NCI-H1417 treated with DMSO at 0.1 percent for 48 hours (cell line): Measurements from ENCODE around the gene FIP1L1.
"Not testable (repeated sequence)": the region's sequence is repeated elsewhere in the genome, so short reads cannot be mapped to it uniquely, and the experiment has no call there.

Experiments
- DNase-seq: peaks from one replicate; lab custom pipeline; 2025; lab: John Stamatoyannopoulos, UW

Gene FIP1L1

DNA sequence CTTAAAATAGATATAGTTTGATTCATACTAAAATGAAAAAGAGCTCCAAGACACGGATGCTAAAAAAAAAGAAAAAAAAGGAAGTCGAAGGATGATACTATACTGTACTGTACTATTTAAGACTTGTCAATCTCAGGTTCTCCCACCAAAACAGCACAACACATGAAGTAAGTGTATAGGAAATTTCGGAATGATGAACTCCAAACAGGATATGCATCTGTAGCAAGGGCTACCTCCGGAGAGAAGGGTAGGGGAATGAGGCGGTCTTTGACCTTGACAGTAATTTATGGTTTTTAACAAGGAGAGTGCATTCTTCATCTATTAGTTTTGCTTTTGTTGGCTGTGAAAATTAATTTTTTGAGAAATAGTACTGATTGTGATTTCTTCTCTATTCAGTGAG, 541 bp upstream of the FIP1L1 start:
- no peak for DNase-seq

- DNase-seq = no peak
Measured at GRCh38 chr4:53378171-53378482, 686 bp downstream of the FIP1L1 start.

GRCh38 chr4:53380221-53380620, 2.8 kb downstream of the FIP1L1 start:
- DNase-seq = no peak

GRCh38 chr4:53409479-53409878, 32.0 kb downstream of the FIP1L1 start:
- not testable (repeated sequence) for DNase-seq

DNA sequence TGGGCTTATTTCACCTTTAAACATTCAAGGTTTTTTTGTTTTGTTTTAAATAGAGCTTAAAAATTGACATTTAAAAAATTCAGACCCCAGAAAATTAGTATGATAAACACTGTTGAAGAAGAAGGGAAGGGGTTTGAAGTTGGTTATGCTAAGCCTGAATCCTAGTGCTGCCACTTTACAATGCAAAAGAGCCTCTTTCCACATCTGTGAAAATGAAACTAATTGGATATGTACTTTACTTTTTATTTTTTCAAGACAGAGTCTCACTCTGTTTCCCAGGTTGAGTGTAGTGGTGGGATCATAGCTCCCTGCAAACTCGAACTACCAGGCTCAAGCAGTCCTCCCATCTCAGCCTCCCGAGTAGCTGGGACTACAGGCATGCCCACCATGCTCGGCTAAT, 41.8 kb downstream of the FIP1L1 start:
- no peak for DNase-seq

DNA sequence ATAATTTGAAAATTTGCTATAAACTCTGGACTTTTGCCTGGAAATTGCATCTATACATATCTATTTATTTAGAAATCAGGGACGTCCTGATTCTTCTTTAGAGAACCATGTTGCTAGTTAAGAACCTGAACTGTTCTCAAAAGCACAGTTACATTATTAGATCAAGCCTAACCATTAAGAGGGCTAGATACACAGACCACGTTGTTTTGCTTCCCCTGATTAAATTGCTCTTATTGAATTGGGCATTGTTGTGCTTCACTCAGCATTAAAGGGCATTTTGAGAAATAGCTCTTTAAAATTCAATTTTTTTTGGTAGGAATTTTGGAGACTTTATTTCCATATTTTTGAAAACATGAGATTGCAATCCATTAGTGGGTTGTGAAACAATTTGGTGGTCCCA, 44.4 kb downstream of the FIP1L1 start:
- no peak for DNase-seq

DNA sequence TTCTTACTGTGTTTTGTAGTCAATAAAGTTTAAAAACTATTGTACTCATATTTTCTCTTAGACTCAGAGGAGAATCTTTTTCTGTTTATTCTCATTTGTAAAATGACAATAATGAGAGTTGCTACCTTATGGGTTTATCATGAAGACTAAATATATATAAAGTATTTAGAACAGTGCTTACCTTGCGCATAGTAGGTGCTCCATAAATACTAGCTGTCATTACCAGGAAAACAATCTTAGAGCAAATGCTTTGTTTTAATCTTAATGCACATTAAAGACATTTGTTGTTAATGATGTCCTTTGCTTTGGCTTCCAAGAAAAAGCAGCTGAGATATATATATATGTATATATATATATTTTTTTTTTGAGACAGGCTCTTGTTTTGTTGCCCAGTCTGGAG, 44.9 kb downstream of the FIP1L1 start:
- DNase-seq = no peak

DNA sequence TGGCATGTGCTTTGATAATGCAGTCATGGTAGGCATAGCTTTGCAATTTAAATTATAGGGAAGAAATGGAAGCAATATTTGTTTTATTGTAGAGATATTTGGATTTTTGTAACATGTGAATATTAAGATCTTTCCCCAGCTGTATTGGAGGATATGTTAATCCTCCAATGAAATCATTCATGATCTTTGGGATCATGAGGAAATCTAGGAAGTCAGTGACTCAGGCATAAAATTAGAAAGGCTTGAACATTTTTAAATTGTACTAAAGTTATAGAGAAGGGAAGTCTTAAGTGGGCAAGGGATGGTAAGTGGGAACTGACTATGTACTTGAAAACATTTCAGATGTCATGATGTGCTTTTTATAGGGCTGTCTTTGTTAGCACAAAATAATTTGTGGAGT, 46.8 kb downstream of the FIP1L1 start:
- no peak for DNase-seq

GRCh38 chr4:53427366-53427765, 49.9 kb downstream of the FIP1L1 start:
- DNase-seq = no peak

DNA sequence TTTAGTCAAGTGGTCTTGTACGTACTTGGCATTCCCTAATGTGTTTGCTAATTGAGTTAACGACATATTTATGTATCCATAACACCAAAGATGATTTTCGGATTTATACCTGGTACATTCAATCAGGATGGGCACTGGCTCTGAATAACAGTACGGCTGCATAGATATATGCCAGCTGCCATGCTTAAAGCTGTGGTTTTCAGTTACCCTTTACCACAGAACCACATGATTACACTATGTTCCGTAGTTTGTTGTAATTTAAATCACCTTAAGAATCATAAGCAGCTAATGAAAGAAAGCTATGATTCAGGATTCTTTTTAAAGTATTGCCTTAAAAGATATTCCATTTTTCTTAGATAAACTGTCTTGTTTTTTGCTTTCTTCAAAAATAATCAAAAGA, 53.6 kb downstream of the FIP1L1 start:
- no peak for DNase-seq

GRCh38 chr4:53432528-53433424, 55.3 kb downstream of the FIP1L1 start:
- no peak for DNase-seq

GRCh38 chr4:53436251-53436650, 58.8 kb downstream of the FIP1L1 start:
- DNase-seq = no peak

- DNase-seq = no peak
Measured at GRCh38 chr4:53441564-53441963, 64.1 kb downstream of the FIP1L1 start.

GRCh38 chr4:53444954-53445353, 67.5 kb downstream of the FIP1L1 start:
- no peak for DNase-seq

DNA sequence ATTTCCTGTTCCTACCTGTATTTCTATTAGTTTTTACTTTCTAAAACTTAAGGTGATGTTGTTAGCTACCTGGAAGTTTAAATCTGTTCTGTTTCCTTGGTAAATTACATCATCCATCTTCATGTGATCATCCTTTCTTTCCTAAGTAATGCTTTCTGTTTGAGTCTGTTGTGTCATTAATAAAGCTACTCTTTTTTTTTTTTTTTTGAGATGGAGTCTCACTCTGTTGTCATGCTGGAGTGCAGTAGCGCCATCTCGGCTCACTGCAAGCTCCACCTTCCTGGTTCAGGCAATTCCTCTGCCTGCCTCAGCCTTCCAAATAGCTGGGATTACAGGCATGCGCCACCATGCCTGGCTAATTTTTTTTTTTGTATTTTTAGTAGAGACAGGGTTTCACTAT, 73.3 kb downstream of the FIP1L1 start:
- DNase-seq = no peak

DNA sequence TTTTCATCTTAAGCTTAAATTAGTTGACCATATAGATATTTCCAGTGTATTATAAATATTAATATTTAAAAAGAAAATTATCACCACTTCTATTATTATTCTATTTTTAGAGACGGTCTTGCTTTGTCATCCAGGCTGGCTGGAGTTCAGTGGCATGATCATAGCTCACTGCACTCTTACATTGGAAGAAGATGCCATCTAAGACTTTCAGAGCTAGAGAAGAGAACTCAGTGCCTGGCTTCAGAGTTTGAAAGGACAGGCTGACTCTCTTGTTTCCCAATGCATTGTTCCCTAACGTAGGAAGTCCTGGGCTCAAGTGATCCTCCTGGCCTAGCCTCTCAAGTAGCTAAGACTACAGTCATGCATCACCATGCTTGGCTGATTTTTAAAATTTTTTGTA, 75.9 kb downstream of the FIP1L1 start:
- DNase-seq = no peak

- no peak for DNase-seq
Measured at GRCh38 chr4:53455766-53456165, 78.3 kb downstream of the FIP1L1 start.

GRCh38 chr4:53456178-53456577, 78.7 kb downstream of the FIP1L1 start:
- no peak for DNase-seq

DNA sequence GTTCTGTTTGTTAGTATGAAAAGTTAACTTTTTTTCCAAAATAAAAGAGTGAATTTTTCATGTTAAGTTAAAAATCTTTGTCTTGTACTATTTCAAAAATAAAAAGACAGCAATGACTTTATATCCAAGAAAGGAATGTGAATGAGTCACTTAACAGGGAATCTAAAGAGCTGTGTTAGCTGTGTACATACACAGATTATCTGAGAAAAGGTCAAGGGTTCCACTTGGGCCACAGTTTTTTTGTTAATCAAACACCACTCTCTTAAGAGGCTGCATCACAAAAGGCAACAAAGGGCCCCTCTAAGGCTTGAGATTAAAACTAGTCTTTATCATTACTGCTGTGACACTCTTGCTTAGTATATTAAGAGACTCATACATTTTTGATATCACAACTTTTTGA, 82.1 kb downstream of the FIP1L1 start:
- no peak for DNase-seq

DNA sequence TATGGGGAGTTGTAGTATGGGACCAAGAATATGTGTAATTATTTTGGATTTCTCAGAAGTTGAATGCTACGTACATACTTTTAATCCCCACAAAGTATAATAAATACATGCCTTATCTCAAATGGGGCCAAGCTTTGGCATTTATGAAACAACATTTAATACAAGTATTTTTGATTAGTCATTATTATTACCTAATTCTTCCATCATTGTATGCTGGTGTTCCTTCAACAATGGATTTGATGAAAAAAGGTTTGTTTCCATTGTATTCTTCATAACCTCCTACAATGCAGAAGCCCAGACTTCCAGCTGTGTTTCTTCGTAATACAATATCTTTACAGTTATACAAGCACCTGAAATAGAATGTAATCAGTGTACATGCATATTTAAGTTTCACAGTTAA, 83.8 kb downstream of the FIP1L1 start:
- DNase-seq = no peak

GRCh38 chr4:53463340-53463739, 85.9 kb downstream of the FIP1L1 start:
- DNase-seq = no peak

GRCh38 chr4:53465281-53465680, 87.8 kb downstream of the FIP1L1 start:
- DNase-seq = no peak

- no peak for DNase-seq
Measured at GRCh38 chr4:53465891-53466290, 88.5 kb downstream of the FIP1L1 start.

- not testable (repeated sequence) for DNase-seq
Measured at GRCh38 chr4:53466576-53466975, 89.1 kb downstream of the FIP1L1 start.
